Bronchial epithelial cell (primary cell): ENCODE results near the gene NRARP. TPM values are rescaled to one million over a fixed set of nuclear protein-coding genes. Genes with fewer than 3 reads are reported as not detected.
A peak's percentile ranks its signal among the peaks of the same experiment; 100 is the strongest.

Source experiments
- DNase-seq: peaks from one replicate; pipeline ENCODE4 v3.0.0-alpha.2; 2010; ENCODE audit warnings: low read depth
- FAIRE-seq: peaks from 2 replicates; lab custom pipeline; 2011; peaks lifted over from hg19 to GRCh38; lab: Jason Lieb, UNC
- H3K27me3 ChIP-seq: 2 replicates; pipeline ENCODE4 v1.5.1; 2011; ENCODE audit warnings: low read length; ENCODE audit not compliant: control insufficient read depth, insufficient read depth
- H3K36me3 ChIP-seq: 2 replicates; pipeline ENCODE4 v1.5.1; 2011; ENCODE audit warnings: low read length; ENCODE audit not compliant: control insufficient read depth, insufficient read depth
- H3K4me3 ChIP-seq: 2 replicates; pipeline ENCODE4 v1.5.1; 2011; ENCODE audit warnings: mild to moderate bottlenecking, low read depth, low read length, control low read depth
- total RNA-seq: library from RNA; depleted of rRNA; stranded (reverse); fragments of >200 nt; gene quantifications from 2 replicates; pipeline ENCODE4 v1.2.1, GENCODE V29; 2014
- TF ChIP-seq, protein P1 (sequence below): IDR thresholded peaks from 2 replicates; pipeline ENCODE4 v1.5.1; 2011; ENCODE audit warnings: mild to moderate bottlenecking, moderate library complexity, low read length, control low read depth, inconsistent platforms; ENCODE audit not compliant: insufficient read depth, severe bottlenecking

The NRARP gene, protein sequence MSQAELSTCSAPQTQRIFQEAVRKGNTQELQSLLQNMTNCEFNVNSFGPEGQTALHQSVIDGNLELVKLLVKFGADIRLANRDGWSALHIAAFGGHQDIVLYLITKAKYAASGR
- 3.4 and 14.5 TPM in 2 replicates for total RNA-seq

DNA sequence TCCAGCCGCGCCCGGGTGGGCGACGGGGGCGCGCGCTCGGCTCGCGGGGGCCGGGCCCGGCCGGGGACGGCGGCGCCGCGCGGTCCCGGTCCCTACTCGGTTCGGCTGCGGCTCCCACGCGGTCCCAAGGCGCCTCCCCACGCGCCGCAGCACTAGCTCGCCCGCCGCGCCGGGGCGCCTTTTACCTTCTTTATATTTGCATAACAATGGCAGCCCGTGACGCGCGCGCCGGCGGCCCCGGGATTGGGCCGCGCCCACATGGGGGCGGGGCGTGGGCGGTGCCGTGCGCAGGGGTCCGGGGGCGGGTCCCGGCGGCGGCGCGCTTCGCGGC is at the start of gene NRARP:
NRARP (minus strand) TSS at position 154 of the 331 bp plus-strand sequence. CDS start 343 bp downstream, outside the sequence.
- no peaks in the 10 kb centered on the region for H3K36me3 ChIP-seq
- H3K4me3 ChIP-seq, result peak within 1 kb of the TSS; percentile 75
- FAIRE-seq (no peak), DNase-seq (peak; percentile 42)
- H3K27me3 ChIP-seq, result no peaks in the 10 kb centered on the region
- TF ChIP-seq, protein P1, sequence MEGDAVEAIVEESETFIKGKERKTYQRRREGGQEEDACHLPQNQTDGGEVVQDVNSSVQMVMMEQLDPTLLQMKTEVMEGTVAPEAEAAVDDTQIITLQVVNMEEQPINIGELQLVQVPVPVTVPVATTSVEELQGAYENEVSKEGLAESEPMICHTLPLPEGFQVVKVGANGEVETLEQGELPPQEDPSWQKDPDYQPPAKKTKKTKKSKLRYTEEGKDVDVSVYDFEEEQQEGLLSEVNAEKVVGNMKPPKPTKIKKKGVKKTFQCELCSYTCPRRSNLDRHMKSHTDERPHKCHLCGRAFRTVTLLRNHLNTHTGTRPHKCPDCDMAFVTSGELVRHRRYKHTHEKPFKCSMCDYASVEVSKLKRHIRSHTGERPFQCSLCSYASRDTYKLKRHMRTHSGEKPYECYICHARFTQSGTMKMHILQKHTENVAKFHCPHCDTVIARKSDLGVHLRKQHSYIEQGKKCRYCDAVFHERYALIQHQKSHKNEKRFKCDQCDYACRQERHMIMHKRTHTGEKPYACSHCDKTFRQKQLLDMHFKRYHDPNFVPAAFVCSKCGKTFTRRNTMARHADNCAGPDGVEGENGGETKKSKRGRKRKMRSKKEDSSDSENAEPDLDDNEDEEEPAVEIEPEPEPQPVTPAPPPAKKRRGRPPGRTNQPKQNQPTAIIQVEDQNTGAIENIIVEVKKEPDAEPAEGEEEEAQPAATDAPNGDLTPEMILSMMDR, result no peak

DNA sequence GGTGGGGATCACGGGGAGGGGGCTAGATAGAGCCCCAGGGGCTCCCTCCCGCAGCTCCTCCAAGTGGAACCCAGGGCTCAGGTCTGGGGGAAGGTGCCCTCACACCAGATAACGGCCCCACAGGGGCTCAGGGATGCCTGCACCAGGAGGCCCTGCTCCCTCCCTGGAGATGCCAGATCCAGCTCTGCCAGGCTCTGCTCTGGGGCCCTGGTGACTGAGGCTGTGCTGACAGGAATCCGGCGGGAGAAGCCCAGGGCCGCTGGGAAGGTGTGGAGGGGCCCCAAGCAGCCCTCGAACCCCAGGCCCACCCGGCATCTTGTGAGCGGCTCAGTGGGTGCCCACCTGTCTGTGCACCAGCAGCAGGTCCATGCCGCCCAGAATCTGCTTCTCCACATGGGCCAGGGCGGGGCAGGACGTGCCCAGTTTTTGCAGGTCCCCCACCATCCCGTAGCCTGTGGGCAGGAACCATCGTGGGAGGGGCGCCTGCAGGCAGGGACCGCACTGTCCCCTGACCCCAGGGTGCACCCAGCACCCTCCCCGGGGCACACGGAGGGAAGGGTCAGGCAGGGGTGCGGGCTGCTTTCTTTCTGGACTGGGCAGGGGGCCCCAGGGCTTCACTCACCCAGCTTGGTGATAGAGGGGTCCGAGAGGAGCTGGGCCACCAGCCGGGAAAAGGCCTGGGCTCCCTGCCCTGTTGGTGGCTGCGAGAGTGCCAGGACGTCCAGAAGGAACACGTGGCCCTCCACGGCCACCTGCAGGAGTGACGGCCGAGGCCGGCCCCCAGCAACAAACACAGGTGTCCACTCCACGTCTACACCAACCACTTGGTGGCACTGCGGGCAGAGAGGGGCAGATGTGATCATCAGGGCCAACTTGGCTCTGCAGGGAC is 48.9 kb upstream of the NRARP start:
- DNase-seq, result no peak
- H3K27me3 ChIP-seq, result no peaks in the 10 kb centered on the region
- no peak for FAIRE-seq

DNA sequence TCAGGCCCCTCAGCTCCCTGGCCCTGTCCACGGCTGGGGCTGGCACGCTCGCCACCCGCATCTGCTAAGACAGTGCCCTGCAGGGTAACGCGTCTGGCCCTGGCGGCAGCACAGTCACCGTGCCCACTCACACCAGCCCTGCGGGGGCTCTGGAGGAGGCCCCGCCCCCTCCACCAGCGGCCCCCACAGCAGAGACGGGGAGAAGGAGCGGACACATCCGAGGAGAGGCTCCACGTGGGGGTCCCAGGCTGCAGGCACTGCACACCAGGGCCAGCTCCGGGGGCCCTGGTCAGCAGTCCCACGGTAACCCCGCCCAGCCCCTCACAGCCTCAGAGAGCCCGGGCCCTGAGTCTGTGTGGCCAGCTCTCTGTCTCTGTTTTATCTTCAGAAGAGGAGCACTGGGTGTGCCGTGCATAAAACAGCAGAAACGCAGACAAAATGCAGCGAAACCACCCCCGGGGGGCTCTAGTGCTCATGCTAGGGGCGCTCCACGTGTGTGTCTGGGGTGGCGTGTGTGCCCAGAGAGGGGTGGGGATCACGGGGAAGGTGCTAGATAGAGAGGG is 47.5 kb upstream of the NRARP start:
- TF ChIP-seq, protein P1, result no peak
- FAIRE-seq, result no peak
- H3K4me3 ChIP-seq, result no peak overlapping the region
- no peak for DNase-seq
- H3K27me3 ChIP-seq, result no peaks in the 10 kb centered on the region
- no peaks in the 10 kb centered on the region for H3K36me3 ChIP-seq

More for the DNA sequence above, 48.9 kb upstream of the NRARP start:
- H3K36me3 ChIP-seq, result no peaks in the 10 kb centered on the region
- no peak overlapping the region for H3K4me3 ChIP-seq
- TF ChIP-seq, protein P1, result no peak

DNA sequence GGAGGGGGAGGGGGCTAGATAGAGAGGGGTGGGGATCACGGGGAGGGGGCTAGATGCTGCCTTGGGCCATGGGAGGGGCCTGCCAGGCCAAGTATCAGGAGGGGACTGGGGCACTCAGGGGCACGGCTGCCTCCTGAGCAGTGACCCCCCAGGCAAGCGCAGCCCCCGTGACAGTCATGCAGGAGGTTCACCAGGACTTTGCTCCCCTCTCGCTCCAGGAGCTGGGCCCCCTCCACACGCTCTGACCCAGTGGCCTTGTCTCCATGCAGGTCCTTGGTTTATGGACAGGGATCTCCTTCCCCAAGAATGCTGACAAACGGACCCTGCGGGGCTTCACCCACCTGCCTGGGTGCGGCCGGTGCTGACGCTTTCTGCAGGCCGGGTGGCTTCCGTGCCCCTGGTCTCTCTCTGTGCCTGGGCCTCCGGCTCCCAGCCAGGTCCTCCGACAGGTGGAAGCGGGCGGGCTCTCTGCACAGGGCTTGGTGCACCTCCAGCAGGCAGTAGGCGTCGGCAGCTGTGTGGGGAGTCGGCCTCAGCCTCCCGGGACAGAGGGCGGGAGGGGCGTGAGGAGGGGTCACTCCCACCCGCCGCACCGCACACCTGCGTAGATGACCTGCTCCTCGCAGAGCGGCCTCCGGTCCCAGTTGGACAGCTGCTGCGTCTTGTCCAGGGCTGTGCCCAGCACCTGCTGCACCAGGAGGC is 46.8 kb upstream of the NRARP start:
- H3K36me3 ChIP-seq, result no peaks in the 10 kb centered on the region
- DNase-seq (no peak), FAIRE-seq (no peak)
- H3K27me3 ChIP-seq, result no peaks in the 10 kb centered on the region
- TF ChIP-seq, protein P1, result no peak
- no peak overlapping the region for H3K4me3 ChIP-seq

DNA sequence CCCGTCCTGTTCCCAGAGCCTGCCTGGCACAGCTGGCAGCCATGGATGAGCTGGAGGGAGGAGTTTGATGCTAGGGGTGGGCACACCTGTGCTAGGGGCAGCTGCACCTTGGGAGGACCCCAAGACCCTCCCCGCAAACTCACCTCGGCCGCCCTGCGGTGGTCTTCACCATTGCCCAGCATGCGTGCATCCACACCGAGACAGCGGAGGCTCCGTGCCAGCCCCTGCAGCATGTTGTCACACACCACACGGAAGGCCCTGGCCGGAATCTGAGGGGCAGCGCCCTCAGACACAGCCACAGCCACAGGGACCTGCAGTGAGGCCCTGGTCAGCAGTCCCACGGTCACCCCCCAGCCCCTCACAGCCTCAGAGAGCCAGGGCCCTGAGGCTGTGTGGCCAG is 45.9 kb upstream of the NRARP start:
- H3K4me3 ChIP-seq, result no peak overlapping the region
- TF ChIP-seq, protein P1, result no peak
- FAIRE-seq (no peak), DNase-seq (no peak)
- no peaks in the 10 kb centered on the region for H3K36me3 ChIP-seq
- H3K27me3 ChIP-seq, result no peaks in the 10 kb centered on the region
